SH-SY5Y (cell line): Measurements from ENCODE around the gene CAMTA1.

ENCODE experiments used
- GATA2 ChIP-seq: IDR thresholded peaks from 2 replicates; pipeline ENCODE4 v1.6.1; 2011; ENCODE audit warnings: mild to moderate bottlenecking, low read depth, low read length
- GATA3 ChIP-seq: IDR thresholded peaks from 2 replicates; pipeline ENCODE4 v1.6.1; 2011; ENCODE audit warnings: low read depth, mild to moderate bottlenecking, low read length, moderate library complexity

- TF ChIP-seq GATA2: no peak
- no peak for TF ChIP-seq GATA3
Measured at GRCh38 chr1:7640920-7641585, 855.8 kb downstream of the CAMTA1 start.
